Measurements from ENCODE around the gene HPS5.
"Not testable (repeated sequence)": the region's sequence is repeated elsewhere in the genome, so short reads cannot be mapped to it uniquely, and the experiment has no call there.

The HPS5 gene

GRCh38 chr11:18321969-18322711 is at the start of gene HPS5, which contains the start of gene GTF2H1:
HPS5 (minus strand) TSS chr11:18322140; CDS start chr11:18317858, 4,282 bp downstream.
GTF2H1 (plus strand) TSS chr11:18322567; CDS start chr11:18333075, 10,508 bp downstream.
- in situ Hi-C loops (cut with MboI; ENCODE audit: low sequenced_read_pairs), result no loop called here

DNA sequence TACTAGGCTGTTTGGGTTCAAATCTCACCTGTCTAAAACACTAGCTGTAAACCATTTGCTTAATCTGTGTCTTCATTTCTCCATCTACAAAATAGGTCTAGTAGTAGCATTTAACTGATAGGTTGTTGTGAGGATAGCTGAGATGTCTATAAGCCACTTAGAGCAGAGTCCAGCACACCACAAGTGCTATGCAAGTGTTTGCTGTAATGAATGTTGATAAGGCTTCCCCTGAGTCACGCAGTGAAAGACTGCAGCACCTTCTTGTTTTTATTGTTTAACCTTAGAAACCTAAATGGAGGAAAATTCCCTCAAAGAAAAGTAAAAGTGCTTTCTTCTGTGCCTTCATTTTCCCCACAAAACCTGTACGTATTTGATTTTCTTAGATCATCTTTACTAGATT is 49.3 kb upstream of the HPS5 start:
- in situ Hi-C loops (cut with MboI; ENCODE audit: low sequenced_read_pairs), result no loop called here

DNA sequence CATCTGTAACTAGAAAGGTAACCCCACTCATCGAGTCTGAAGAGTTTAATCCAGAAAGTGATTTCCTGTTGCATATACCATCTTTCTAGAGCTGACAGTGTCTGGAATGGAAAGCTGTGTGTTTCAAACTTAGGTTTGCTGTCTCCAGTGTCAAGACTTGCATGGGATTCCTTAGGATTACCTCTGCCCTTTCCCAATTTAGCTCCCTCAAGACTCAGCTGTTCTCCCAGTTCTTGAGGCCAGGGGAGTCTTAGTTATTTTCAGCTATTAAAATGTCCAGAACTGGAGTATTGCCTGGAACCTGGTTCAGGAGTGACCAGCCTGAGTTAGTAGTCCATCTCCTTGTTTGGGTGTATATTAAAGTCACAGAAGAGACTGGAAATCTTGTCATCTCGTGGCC is 47.5 kb upstream of the HPS5 start:
- in situ Hi-C loops (cut with MboI; ENCODE audit: low sequenced_read_pairs), result no loop called here

DNA sequence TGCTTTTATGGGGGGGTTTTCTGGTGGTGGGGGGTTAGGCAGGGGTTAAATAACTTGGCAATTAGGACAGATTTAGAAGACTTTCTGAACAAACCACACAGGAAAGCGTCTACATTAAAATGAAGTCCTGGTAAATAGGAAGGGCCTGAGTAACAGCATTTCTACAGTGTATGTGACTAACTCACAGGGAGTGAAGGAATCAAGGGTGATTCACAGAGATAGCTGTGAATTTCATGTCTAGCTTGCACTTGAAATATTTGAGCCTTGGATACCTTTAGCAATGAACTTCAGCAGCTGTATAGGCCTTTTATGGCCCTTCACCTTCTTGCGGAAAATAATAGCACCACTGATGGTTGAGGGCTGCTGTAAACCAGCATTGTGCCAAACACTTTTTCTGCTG is 46.3 kb upstream of the HPS5 start:
- in situ Hi-C loops (cut with MboI; ENCODE audit: low sequenced_read_pairs), result no loop called here

DNA sequence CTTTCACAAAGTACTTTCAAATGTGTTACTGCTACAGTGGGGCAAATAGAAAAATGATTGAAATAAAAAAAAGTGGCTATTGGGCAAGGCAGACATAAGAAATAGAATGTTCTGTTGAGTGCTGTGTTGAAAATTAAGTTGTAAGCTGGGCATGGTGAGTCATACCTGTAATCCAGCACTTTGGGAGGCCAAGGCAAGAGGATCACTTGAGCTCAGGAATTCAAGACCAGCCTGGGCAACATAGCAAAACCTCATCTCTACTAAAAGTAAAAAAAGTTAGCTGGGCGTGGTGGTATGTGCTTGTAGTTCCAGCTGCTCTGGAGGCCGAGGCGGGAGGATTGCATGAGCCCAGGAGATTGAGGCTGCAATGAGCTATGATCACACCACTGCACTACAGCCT is 45.5 kb upstream of the HPS5 start:
- in situ Hi-C loops (cut with MboI; ENCODE audit: low sequenced_read_pairs), result no loop called here

DNA sequence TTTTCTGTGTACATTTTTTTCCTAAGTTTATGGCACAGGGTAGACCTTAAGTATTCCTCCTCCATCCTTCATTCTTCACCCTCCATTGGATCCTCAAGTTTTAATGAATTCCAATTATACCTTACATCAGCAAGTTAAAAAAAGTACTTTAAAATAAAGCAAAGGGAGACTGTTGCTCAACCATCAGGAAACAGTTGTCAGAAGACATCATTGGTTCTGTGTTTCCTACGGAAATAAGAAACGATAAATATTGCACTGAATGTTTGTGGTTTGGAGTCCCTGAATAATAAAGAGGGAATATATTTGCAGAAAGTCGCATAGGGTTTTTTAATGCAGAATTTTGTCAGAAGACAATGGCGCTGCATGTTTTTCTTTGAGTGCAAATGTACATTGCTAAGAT is 44.3 kb upstream of the HPS5 start:
- in situ Hi-C loops (cut with MboI; ENCODE audit: low sequenced_read_pairs), result no loop called here

- in situ Hi-C loops (cut with MboI; ENCODE audit: low sequenced_read_pairs), result no loop called here
Measured at GRCh38 chr11:18365741-18366140, 43.8 kb upstream of the HPS5 start.

DNA sequence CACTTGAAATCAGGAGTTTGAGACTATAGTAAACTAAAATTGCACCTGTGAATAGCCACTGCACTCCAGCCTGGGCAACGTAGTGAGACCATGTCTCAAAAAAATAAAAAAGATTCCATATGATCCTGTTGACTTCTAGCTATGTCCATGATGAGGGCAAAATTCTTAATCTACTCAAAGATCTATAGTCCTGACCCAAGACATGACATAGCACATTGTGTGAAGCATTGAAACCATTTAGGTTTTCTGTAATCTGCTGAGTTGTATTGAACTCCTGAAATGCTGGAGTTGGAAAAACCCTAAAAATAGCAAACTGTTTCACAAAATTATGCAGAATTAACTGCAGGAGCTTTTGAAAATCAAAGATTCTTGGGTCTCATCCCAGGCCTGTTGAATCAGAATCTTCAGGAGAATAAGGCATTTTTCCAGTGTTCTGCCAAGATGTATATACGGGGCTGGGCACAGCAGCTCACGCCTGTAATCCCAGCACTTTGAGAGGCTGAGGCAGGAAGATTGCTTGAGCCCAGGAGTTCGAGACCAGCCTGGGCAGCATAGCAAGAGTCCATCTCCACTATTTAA is 42.6 kb upstream of the HPS5 start:
- in situ Hi-C loops (cut with MboI; ENCODE audit: low sequenced_read_pairs), result no loop called here

DNA sequence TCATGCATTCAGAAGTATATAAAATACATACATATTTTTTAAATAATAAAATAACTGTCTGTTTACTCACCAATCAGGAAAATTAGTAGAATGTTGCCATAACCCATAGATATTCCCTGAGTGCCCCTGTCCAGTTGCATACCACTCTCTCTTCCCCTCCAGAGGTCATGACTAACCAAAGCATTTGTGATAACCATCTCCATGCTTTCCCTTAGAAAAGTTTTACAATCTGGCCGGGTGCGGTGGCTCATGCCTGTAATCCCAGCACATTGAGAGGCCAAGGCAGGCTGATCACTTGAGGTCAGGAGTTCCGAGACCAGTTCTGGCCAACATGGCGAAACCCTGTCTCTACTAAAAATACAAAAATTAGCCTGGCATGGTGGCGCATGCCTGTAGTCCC is 39.2 kb upstream of the HPS5 start:
- in situ Hi-C loops (cut with MboI; ENCODE audit: low sequenced_read_pairs), result no loop called here

DNA sequence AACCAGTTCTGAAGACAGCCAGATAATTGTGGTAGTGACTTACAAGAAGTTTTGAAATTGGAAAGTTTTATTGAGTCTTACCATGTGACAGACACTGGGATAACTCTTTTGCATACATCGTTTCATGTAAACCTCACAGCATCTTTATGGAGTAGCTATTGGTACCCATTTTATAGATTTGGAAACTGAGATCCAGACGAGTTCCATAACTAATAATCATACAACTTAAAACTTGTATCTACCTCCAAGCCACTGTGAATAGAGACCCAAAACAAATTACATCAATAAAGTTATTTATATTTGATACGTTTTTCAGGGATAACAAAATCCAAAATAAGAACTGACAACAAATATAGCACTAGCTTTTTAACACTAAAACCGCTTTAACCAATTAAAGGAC is 36.7 kb upstream of the HPS5 start:
- in situ Hi-C loops (cut with MboI; ENCODE audit: low sequenced_read_pairs), result no loop called here

- in situ Hi-C loops (cut with MboI; ENCODE audit: low sequenced_read_pairs), result no loop called here
Measured at GRCh38 chr11:18352581-18352980, 30.6 kb upstream of the HPS5 start.

GRCh38 chr11:18347471-18348125 is 25.7 kb upstream of the HPS5 start:
- in situ Hi-C loops (cut with MboI; ENCODE audit: low sequenced_read_pairs), result no loop called here

- in situ Hi-C loops (cut with MboI; ENCODE audit: low sequenced_read_pairs), result no loop called here
Measured at GRCh38 chr11:18332891-18333290, 11.0 kb upstream of the HPS5 start.

DNA sequence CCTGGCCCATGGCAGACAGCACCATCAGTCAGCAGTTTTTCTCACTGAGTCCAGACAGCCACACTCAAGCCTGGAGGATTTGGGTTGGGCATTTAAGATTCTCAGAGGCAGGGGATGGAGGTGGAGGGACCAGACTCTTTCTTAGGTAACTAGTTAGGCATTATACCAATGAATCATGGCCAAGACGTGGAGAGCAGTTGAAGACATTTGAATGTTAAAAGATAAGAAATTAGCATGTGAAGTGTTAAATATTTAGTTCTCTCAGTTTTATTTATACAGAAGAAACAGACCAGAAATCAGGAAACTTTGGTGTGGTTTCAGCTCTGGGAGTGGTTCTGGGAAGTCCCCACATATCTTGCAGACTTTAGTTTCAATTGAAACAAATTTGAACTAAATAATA is 10.4 kb upstream of the HPS5 start:
- in situ Hi-C loops (cut with MboI; ENCODE audit: low sequenced_read_pairs), result no loop called here

DNA sequence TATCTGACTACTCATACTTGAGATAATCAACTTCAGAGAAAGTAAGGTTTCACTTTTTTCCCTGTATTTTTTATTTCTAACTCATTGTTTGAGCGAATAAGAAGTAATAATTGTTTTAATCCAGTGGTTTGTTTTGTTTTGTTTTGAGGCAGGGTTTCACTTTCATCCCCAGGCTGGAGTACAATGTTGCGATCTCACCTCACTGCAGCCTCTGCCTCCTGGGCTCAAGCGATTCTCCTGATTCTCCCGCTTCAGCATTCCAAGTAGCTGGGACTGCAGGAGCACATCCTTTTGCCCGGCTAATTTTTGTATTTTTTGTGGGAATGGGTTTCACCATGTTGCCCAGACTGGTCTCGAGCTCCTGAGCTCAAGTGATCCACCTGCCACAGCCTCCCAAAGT is 9.0 kb upstream of the HPS5 start:
- in situ Hi-C loops (cut with MboI; ENCODE audit: low sequenced_read_pairs), result no loop called here

GRCh38 chr11:18329196-18329870 is 7.4 kb upstream of the HPS5 start:
- in situ Hi-C loops (cut with MboI; ENCODE audit: low sequenced_read_pairs), result no loop called here

DNA sequence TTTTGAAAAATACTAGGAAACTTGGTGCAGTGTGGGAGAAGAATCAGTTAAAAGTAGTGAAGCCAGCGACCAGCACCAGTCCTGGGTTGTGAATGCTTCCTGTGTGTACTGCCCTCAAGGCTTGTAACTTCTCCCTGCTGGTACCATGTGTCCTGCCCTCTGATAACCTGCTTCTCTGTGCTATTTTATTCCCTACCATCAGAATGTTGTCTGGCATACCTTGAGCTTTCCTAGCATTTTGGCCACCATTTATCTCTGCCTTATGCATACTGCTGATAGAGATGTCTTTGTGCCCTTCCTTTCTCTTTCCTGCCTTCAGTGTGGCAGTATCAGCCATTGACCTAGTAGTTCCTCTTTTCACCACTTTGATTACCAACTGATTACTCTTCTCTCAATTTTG is 2.4 kb upstream of the HPS5 start:
- in situ Hi-C loops (cut with MboI; ENCODE audit: low sequenced_read_pairs), result no loop called here

GRCh38 chr11:18323881-18324280 is 1.9 kb upstream of the HPS5 start:
- in situ Hi-C loops (cut with MboI; ENCODE audit: low sequenced_read_pairs), result not testable (repeated sequence)

- in situ Hi-C loops (cut with MboI; ENCODE audit: low sequenced_read_pairs), result no loop called here
Measured at GRCh38 chr11:18322818-18323570, 1.1 kb upstream of the HPS5 start.

DNA sequence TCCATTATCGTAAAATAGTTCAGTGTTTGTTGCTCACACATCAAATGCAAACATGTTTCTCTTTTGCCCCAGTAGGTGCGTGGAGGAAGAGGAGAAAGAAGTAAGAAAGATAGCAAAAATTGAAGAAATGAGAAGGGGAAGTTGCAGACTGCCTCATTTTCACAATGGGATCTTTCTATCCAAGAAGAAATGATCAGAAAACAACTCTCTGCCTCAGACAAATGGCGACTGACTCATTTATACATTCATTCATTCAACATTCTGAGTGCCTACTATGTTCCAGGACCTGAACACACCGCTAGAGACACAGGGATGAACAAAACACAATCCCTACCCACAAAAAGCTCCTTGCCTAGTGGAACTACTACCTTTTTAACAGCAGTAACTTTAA is 367 bp downstream of the HPS5 start:
- in situ Hi-C loops (cut with MboI; ENCODE audit: low sequenced_read_pairs), result no loop called here

DNA sequence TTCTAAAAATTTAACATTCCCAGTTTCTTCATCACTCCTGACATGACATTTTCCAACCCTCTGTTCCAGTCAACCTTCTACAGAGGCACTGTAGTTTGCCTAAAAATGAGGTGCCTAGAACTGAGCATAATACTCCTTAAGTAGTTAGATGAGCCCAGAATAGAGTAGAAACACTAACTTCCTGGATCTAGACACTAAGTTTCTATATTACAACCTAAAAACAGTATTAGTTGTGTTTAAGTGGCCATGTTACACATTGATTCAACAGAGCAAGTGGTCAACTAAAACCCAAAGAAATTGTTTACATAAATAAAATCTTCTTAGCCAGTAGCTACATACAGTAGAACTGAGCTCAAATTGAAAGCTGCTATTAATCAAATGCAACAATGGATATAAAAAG is 1.3 kb downstream of the HPS5 start:
- in situ Hi-C loops (cut with MboI; ENCODE audit: low sequenced_read_pairs), result no loop called here

Data from HL-60/S4 treated with phorbol 12-myristate 13-acetate at 8.2 ng/mL for 4 days and 3 days (cell line).